Kidney capillary endothelial cell (primary cell): ENCODE results near the gene ARF6.

Source experiments
- DNase-seq: peaks from one replicate; pipeline ENCODE4 v3.0.0-alpha.2; 2018; ENCODE audit warnings: low spot score

Gene ARF6

GRCh38 chr14:49940808-49941421 is 48.0 kb downstream of the ARF6 start:
- DNase-seq, result no peak

- no peak for DNase-seq
These were observed 49.2 kb downstream of the ARF6 start for GRCh38 chr14:49942090-49942489.

DNA sequence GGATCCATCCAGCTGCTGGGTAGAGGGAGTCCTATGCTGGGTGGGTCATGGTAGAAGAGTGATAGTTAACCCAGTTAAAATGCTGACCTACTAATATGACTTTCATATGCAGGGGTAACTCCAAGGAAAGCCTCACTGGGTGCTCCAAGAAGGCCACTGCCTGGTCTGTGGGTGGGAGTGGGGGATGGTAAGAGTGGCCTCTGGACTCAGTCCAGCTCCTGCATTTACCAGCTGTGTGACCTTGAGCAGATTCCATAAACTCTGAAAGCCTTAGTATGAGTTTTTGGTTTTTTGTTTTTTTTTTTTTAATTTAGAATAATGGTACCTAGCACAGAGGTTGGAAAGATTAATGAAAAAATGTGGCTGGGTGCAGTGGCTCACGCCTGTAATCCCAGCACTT is 51.6 kb downstream of the ARF6 start:
- DNase-seq, result no peak

- no peak for DNase-seq
These were observed 52.8 kb downstream of the ARF6 start for GRCh38 chr14:49945448-49946319.
